ENCODE results near the gene EXO1.

DNA sequence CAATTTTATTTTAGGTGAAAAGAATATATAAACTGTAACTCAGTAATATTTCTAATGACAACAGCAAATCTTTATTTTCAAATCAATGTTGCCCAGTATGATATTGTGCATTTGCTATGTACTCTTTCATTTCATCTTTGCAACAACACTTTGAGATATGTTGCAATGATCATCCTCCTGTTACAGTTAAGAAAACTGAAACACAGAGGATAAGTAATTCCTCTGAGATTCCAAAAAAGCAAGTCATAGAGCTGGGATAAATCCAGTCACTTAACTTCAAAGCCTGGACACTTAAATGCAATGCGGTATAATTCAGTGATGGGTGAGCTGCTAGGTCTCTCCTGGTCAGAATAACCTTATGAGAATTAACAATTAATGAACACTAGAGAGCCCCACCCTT, 48.6 kb upstream of the EXO1 start:
- TF ChIP-seq GATA2 (IDR thresholded peaks at IDR 0.05; ENCODE audit: low read depth, low read length) = no peak
- no peak for TF ChIP-seq GATA3 (IDR thresholded peaks at IDR 0.05; ENCODE audit: low read depth, low read length)
